Trophoblast cell (in vitro differentiated cells and primary cell): Measurements from ENCODE around the gene VCAM1.

Experiments
- DNase-seq, 2 donors: peaks; one replicate each; pipeline ENCODE4 v3.0.0-alpha.2; 2016
- H2AFZ ChIP-seq: 2 replicates; pipeline ENCODE4 v1.6.1; 2013; ENCODE audit warnings: low read length, moderate library complexity, mild to moderate bottlenecking; ENCODE audit not compliant: insufficient read depth, poor library complexity
- H2AK5ac ChIP-seq: 2 replicates; pipeline ENCODE4 v1.6.1; 2013; ENCODE audit warnings: mild to moderate bottlenecking, low read length
- H2BK120ac ChIP-seq: 2 replicates; pipeline ENCODE4 v1.6.1; 2013; ENCODE audit warnings: low read length, mild to moderate bottlenecking, moderate library complexity; ENCODE audit not compliant: insufficient read depth, poor library complexity
- H2BK12ac ChIP-seq: 2 replicates; pipeline ENCODE4 v1.6.1; 2013; ENCODE audit warnings: mild to moderate bottlenecking, low read length, moderate library complexity
- H2BK5ac ChIP-seq: 2 replicates; pipeline ENCODE4 v1.6.1; 2013; ENCODE audit warnings: low read length, low read depth, moderate library complexity, mild to moderate bottlenecking; ENCODE audit not compliant: poor library complexity
- H3K14ac ChIP-seq: 2 replicates; pipeline ENCODE4 v1.6.1; 2013; ENCODE audit warnings: mild to moderate bottlenecking, low read length
- H3K18ac ChIP-seq: 2 replicates; pipeline ENCODE4 v1.6.1; 2013; ENCODE audit warnings: mild to moderate bottlenecking, low read length
- H3K23ac ChIP-seq: 2 replicates; pipeline ENCODE4 v1.6.1; 2013; ENCODE audit warnings: low read length
- H3K27ac ChIP-seq: 2 replicates; pipeline ENCODE4 v1.5.1; 2013; ENCODE audit warnings: low read depth, mild to moderate bottlenecking, inconsistent platforms, low read length, moderate library complexity
- H3K27me3 ChIP-seq: 2 replicates; pipeline ENCODE4 v1.6.1; 2013; ENCODE audit warnings: inconsistent platforms, mild to moderate bottlenecking, low read length, moderate library complexity; ENCODE audit not compliant: insufficient read depth
- H3K36me3 ChIP-seq, 2 experiments: 1 replicate in 1 of 2; 2 replicates in 1 of 2; pipeline ENCODE4 v1.6.1; 2013; ENCODE audit warnings: low read length in 2 of 2, mild to moderate bottlenecking in 2 of 2, moderate library complexity in 1 of 2; ENCODE audit not compliant: insufficient read depth in 2 of 2, control insufficient read depth in 1 of 2
- H3K4ac ChIP-seq: 2 replicates; pipeline ENCODE4 v1.6.1; 2013; ENCODE audit warnings: low read depth, mild to moderate bottlenecking, low read length, moderate library complexity
- H3K4me1 ChIP-seq, 2 experiments: 1 replicate in 1 of 2; 2 replicates in 1 of 2; pipeline ENCODE4 v1.6.1; 2013; ENCODE audit warnings: low read length in 2 of 2, mild to moderate bottlenecking in 2 of 2, moderate library complexity in 1 of 2; ENCODE audit not compliant: insufficient read depth in 2 of 2, control insufficient read depth in 1 of 2
- H3K4me2 ChIP-seq: 2 replicates; pipeline ENCODE4 v1.6.1; 2013; ENCODE audit warnings: inconsistent platforms, mild to moderate bottlenecking, low read length, moderate library complexity
- H3K4me3 ChIP-seq: 2 replicates; pipeline ENCODE4 v1.5.1; 2013; ENCODE audit warnings: mild to moderate bottlenecking, low read depth, low read length, inconsistent platforms
- H3K79me1 ChIP-seq: one replicate; pipeline ENCODE4 v1.6.1; 2013; ENCODE audit warnings: low read length
- H3K79me2 ChIP-seq: 2 replicates; pipeline ENCODE4 v1.6.1; 2013; ENCODE audit warnings: low read length, mild to moderate bottlenecking; ENCODE audit not compliant: control insufficient read depth, insufficient read depth, poor library complexity
- H3K9ac ChIP-seq: 2 replicates; pipeline ENCODE4 v1.6.1; 2013; ENCODE audit warnings: mild to moderate bottlenecking, low read length
- H3K9me3 ChIP-seq: 2 replicates; pipeline ENCODE4 v1.6.1; 2013; ENCODE audit warnings: low read depth, mild to moderate bottlenecking, control low read depth, inconsistent platforms, low read length; ENCODE audit not compliant: insufficient read depth
- H4K12ac ChIP-seq: 2 replicates; pipeline ENCODE4 v1.6.1; 2013; ENCODE audit warnings: low read depth, mild to moderate bottlenecking, low read length, moderate library complexity
- H4K8ac ChIP-seq: 2 replicates; pipeline ENCODE4 v1.6.1; 2013; ENCODE audit warnings: low read depth, mild to moderate bottlenecking, low read length, moderate library complexity
- H4K91ac ChIP-seq: one replicate; pipeline ENCODE4 v1.6.1; 2013; ENCODE audit warnings: low read depth, mild to moderate bottlenecking, low read length, moderate library complexity
- WGBS: extraction: QIAGEN DNeasy Blood & Tissue Kit; methylation state at CpG from one replicate; pipeline ENCODE4 v1.1.7; 2013; ENCODE audit warnings: missing lambda C conversion rate; ENCODE audit not compliant: insufficient read length, insufficient coverage; ENCODE audit errors: extremely low coverage; 5-methylcytosine and 5-hydroxymethylcytosine counted together

Gene VCAM1

DNA sequence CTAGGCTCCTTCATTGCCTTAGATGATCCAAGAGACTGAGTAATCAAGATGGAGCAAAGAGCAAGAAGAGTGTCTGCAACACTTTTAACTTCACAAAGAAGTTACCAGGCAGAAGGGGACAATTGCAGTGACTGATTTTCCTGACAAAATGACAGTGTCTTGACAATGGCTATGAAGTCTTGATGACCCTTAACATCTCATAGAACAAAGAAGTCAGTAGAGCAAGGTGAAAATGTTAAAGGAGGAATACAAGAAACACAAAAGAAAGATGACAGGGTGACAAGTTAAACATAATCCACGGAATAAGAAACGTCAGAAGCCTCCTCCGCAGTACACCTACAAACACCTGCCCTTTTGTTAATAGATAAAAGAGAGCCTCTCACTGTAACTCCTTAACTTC, 15.1 kb upstream of the VCAM1 start:
- Histone ChIP-seq H3K79me1 (no peaks in the 10 kb centered on the region), H4K8ac (no peak overlapping the region), H3K23ac (no peak overlapping the region), H2BK5ac (no peak overlapping the region), H3K9me3 (no peaks in the 10 kb centered on the region), H3K18ac (no peak overlapping the region), H2AK5ac (no peak overlapping the region), H2AFZ (no peak overlapping the region), H3K27ac (no peak overlapping the region), H2BK120ac (no peak overlapping the region), H4K12ac (no peak overlapping the region), H3K27me3 (no peaks in the 10 kb centered on the region), H3K14ac (no peak overlapping the region), H3K4me2 (no peak overlapping the region), H3K9ac (no peak overlapping the region), H3K4me1 (no peaks in the 10 kb centered on the region), H3K79me2 (no peaks in the 10 kb centered on the region), H4K91ac (no peak overlapping the region), H3K4me3 (no peak overlapping the region), H2BK12ac (no peak overlapping the region), H3K4ac (no peak overlapping the region), H3K36me3 (no peaks in the 10 kb centered on the region)
- WGBS, result no CpG with 5 or more reads among the region's 3 CpGs
- no peak for DNase-seq

- Histone ChIP-seq H2AFZ (no peak overlapping the region), H3K27me3 (no peaks in the 10 kb centered on the region), H3K27ac (no peak overlapping the region), H3K18ac (no peak overlapping the region), H2AK5ac (no peak overlapping the region), H3K36me3 (no peaks in the 10 kb centered on the region), H3K4me1 (no peaks in the 10 kb centered on the region), H3K4me3 (no peak overlapping the region), H2BK120ac (no peak overlapping the region), H3K79me2 (no peaks in the 10 kb centered on the region), H2BK12ac (no peak overlapping the region), H3K4me2 (no peak overlapping the region), H3K14ac (no peak overlapping the region), H3K4ac (no peak overlapping the region), H3K9ac (no peak overlapping the region), H3K9me3 (no peaks in the 10 kb centered on the region), H2BK5ac (no peak overlapping the region), H4K8ac (no peak overlapping the region), H3K23ac (no peak overlapping the region), H4K12ac (no peak overlapping the region), H4K91ac (no peak overlapping the region), H3K79me1 (no peaks in the 10 kb centered on the region)
- DNase-seq, result no peak
- no CpG with 5 or more reads among the region's 1 CpG for WGBS
Observed at GRCh38 chr1:100706296-100706695, 13.2 kb upstream of the VCAM1 start.

GRCh38 chr1:100706856-100707255, 12.7 kb upstream of the VCAM1 start:
- Histone ChIP-seq H4K8ac (no peak overlapping the region), H3K23ac (no peak overlapping the region), H3K27ac (no peak overlapping the region), H2BK120ac (no peak overlapping the region), H3K9me3 (no peaks in the 10 kb centered on the region), H4K91ac (no peak overlapping the region), H3K36me3 (no peaks in the 10 kb centered on the region), H3K27me3 (no peaks in the 10 kb centered on the region), H2BK5ac (no peak overlapping the region), H3K4me2 (no peak overlapping the region), H3K18ac (no peak overlapping the region), H2AFZ (no peak overlapping the region), H3K4ac (no peak overlapping the region), H3K4me3 (no peak overlapping the region), H2BK12ac (no peak overlapping the region), H3K14ac (no peak overlapping the region), H3K4me1 (no peaks in the 10 kb centered on the region), H3K9ac (no peak overlapping the region), H4K12ac (no peak overlapping the region), H3K79me1 (no peaks in the 10 kb centered on the region), H3K79me2 (no peaks in the 10 kb centered on the region), H2AK5ac (no peak overlapping the region)
- no CpG with 5 or more reads among the region's 1 CpG for WGBS
- peak; percentile 27 to 86 for DNase-seq

GRCh38 chr1:100708476-100709062, 11.0 kb upstream of the VCAM1 start:
- no peak for DNase-seq
- H3K4me2 ChIP-seq, result no peak overlapping the region
- H3K18ac ChIP-seq, result no peak overlapping the region
- no CpG with 5 or more reads among the region's 2 CpGs for WGBS
- H3K4ac ChIP-seq, result no peak overlapping the region
- no peaks in the 10 kb centered on the region for H3K9me3 ChIP-seq
- no peaks in the 10 kb centered on the region for H3K36me3 ChIP-seq
- no peak overlapping the region for H2BK5ac ChIP-seq
- H4K8ac ChIP-seq, result no peak overlapping the region
- H2BK12ac ChIP-seq, result no peak overlapping the region
- H3K9ac ChIP-seq, result no peak overlapping the region
- no peaks in the 10 kb centered on the region for H3K79me2 ChIP-seq
- no peak overlapping the region for H3K14ac ChIP-seq
- no peaks in the 10 kb centered on the region for H3K27me3 ChIP-seq
- H2AK5ac ChIP-seq, result no peak overlapping the region
- no peak overlapping the region for H2AFZ ChIP-seq
- H3K79me1 ChIP-seq, result no peaks in the 10 kb centered on the region
- H3K4me1 ChIP-seq, result peaks cover under 1% of the 10 kb centered on the region in 2 experiments
- no peak overlapping the region for H2BK120ac ChIP-seq
- no peak overlapping the region for H3K4me3 ChIP-seq
- H3K23ac ChIP-seq, result no peak overlapping the region
- H4K12ac ChIP-seq, result no peak overlapping the region
- H3K27ac ChIP-seq, result no peak overlapping the region
- H4K91ac ChIP-seq, result no peak overlapping the region
